Measurements from ENCODE around the gene DLG1. TPM values are rescaled to one million over a fixed set of nuclear protein-coding genes. Genes with fewer than 3 reads are reported as not detected.

The DLG1 gene
- polyA plus RNA-seq, 4 donors: 25.5 to 68.9 (median 39.7) TPM

- no peaks in the 10 kb centered on the region for H3K4me1 ChIP-seq (ENCODE audit: control insufficient read depth in 3 of 3, insufficient read depth in 2 of 3, low read depth in 1 of 3, low read length in 2 of 3)
- no peak overlapping the region for H3K27ac ChIP-seq (ENCODE audit: low read depth in 1 of 3, low read length in 2 of 3)
- no peaks in the 10 kb centered on the region for H3K9me3 ChIP-seq (ENCODE audit: control insufficient read depth in 2 of 2, insufficient read depth in 1 of 2, low read depth in 1 of 2, low read length in 1 of 2)
- FAIRE-seq (no peak), DNase-seq (no peak)
- no peak overlapping the region for H3K4me3 ChIP-seq (ENCODE audit: low read depth in 1 of 3, low read length in 3 of 3)
- no peaks in the 10 kb centered on the region for H3K27me3 ChIP-seq (ENCODE audit: control insufficient read depth in 3 of 3, insufficient read depth in 3 of 3, low read length in 3 of 3)
- 47 to 61% (median 53%) methylated on average over 5 of the region's 5 CpGs for WGBS, 3 donors
- H3K36me3 ChIP-seq (ENCODE audit: control insufficient read depth in 3 of 3, insufficient read depth in 2 of 3, low read depth in 1 of 3, low read length in 3 of 3): no peaks in the 10 kb centered on the region
These were observed 11.3 kb upstream of the DLG1 start for GRCh38 chr3:197309528-197310361.

GRCh38 chr3:197308591-197308990, 10.2 kb upstream of the DLG1 start:
- no peak overlapping the region for H3K27ac ChIP-seq (ENCODE audit: low read depth in 1 of 3, low read length in 2 of 3)

GRCh38 chr3:197306374-197307086, 8.1 kb upstream of the DLG1 start:
- FAIRE-seq: no peak
- Histone ChIP-seq H3K36me3 (ENCODE audit: control insufficient read depth in 3 of 3, insufficient read depth in 2 of 3, low read depth in 1 of 3, low read length in 3 of 3) (no peaks in the 10 kb centered on the region), H3K9me3 (ENCODE audit: control insufficient read depth in 2 of 2, insufficient read depth in 1 of 2, low read depth in 1 of 2, low read length in 1 of 2) (no peaks in the 10 kb centered on the region), H3K4me3 (ENCODE audit: low read depth in 1 of 3, low read length in 3 of 3) (no peak overlapping the region), H3K4me1 (ENCODE audit: control insufficient read depth in 3 of 3, insufficient read depth in 2 of 3, low read depth in 1 of 3, low read length in 2 of 3) (no peaks in the 10 kb centered on the region), H3K27me3 (ENCODE audit: control insufficient read depth in 3 of 3, insufficient read depth in 3 of 3, low read length in 3 of 3) (no peaks in the 10 kb centered on the region), H3K27ac (ENCODE audit: low read depth in 1 of 3, low read length in 2 of 3) (no peak overlapping the region)
- no peak for DNase-seq
- WGBS, 3 donors: 86 to 94% (median 90%) methylated on average over 7 of the region's 7 CpGs

More at GRCh38 chr3:197308591-197308990, 10.2 kb upstream of the DLG1 start:
- 65 to 66% (median 66%) methylated on average over 3 of the region's 3 CpGs for WGBS, 3 donors
- no peaks in the 10 kb centered on the region for H3K9me3 ChIP-seq (ENCODE audit: control insufficient read depth in 2 of 2, insufficient read depth in 1 of 2, low read depth in 1 of 2, low read length in 1 of 2)
- DNase-seq (no peak), FAIRE-seq (no peak)
- no peaks in the 10 kb centered on the region for H3K4me1 ChIP-seq (ENCODE audit: control insufficient read depth in 3 of 3, insufficient read depth in 2 of 3, low read depth in 1 of 3, low read length in 2 of 3)
- H3K4me3 ChIP-seq (ENCODE audit: low read depth in 1 of 3, low read length in 3 of 3): no peak overlapping the region
- no peaks in the 10 kb centered on the region for H3K27me3 ChIP-seq (ENCODE audit: control insufficient read depth in 3 of 3, insufficient read depth in 3 of 3, low read length in 3 of 3)
- no peaks in the 10 kb centered on the region for H3K36me3 ChIP-seq (ENCODE audit: control insufficient read depth in 3 of 3, insufficient read depth in 2 of 3, low read depth in 1 of 3, low read length in 3 of 3)

GRCh38 chr3:197305854-197306253, 7.4 kb upstream of the DLG1 start:
- Histone ChIP-seq H3K27ac (ENCODE audit: low read depth in 1 of 3, low read length in 2 of 3) (no peak overlapping the region), H3K4me3 (ENCODE audit: low read depth in 1 of 3, low read length in 3 of 3) (no peak overlapping the region), H3K4me1 (ENCODE audit: control insufficient read depth in 3 of 3, insufficient read depth in 2 of 3, low read depth in 1 of 3, low read length in 2 of 3) (no peaks in the 10 kb centered on the region), H3K27me3 (ENCODE audit: control insufficient read depth in 3 of 3, insufficient read depth in 3 of 3, low read length in 3 of 3) (no peaks in the 10 kb centered on the region), H3K36me3 (ENCODE audit: control insufficient read depth in 3 of 3, insufficient read depth in 2 of 3, low read depth in 1 of 3, low read length in 3 of 3) (no peaks in the 10 kb centered on the region), H3K9me3 (ENCODE audit: control insufficient read depth in 2 of 2, insufficient read depth in 1 of 2, low read depth in 1 of 2, low read length in 1 of 2) (no peaks in the 10 kb centered on the region)
- 37 to 57% (median 44%) methylated on average over 1 of the region's 1 CpG for WGBS, 3 donors
- no peak for FAIRE-seq
- no peak for DNase-seq

- FAIRE-seq (no peak), DNase-seq (no peak)
- Histone ChIP-seq H3K27me3 (ENCODE audit: control insufficient read depth in 3 of 3, insufficient read depth in 3 of 3, low read length in 3 of 3) (no peaks in the 10 kb centered on the region), H3K36me3 (ENCODE audit: control insufficient read depth in 3 of 3, insufficient read depth in 2 of 3, low read depth in 1 of 3, low read length in 3 of 3) (no peaks in the 10 kb centered on the region), H3K9me3 (ENCODE audit: control insufficient read depth in 2 of 2, insufficient read depth in 1 of 2, low read depth in 1 of 2, low read length in 1 of 2) (no peaks in the 10 kb centered on the region), H3K27ac (ENCODE audit: low read depth in 1 of 3, low read length in 2 of 3) (no peak overlapping the region), H3K4me3 (ENCODE audit: low read depth in 1 of 3, low read length in 3 of 3) (no peak overlapping the region), H3K4me1 (ENCODE audit: control insufficient read depth in 3 of 3, insufficient read depth in 2 of 3, low read depth in 1 of 3, low read length in 2 of 3) (peaks cover 0 to 11% (median 0%) of the 10 kb centered on the region in 3 donors)
- WGBS, 3 donors: 79 to 89% (median 85%) methylated on average over 6 of the region's 6 CpGs
These were observed 5.0 kb upstream of the DLG1 start for GRCh38 chr3:197303452-197303851.

- no peak overlapping the region for H3K4me3 ChIP-seq (ENCODE audit: low read depth in 1 of 3, low read length in 3 of 3)
- DNase-seq: no peak
- no peak for FAIRE-seq
- H3K9me3 ChIP-seq (ENCODE audit: control insufficient read depth in 2 of 2, insufficient read depth in 1 of 2, low read depth in 1 of 2, low read length in 1 of 2): no peaks in the 10 kb centered on the region
- H3K27me3 ChIP-seq (ENCODE audit: control insufficient read depth in 3 of 3, insufficient read depth in 3 of 3, low read length in 3 of 3): no peaks in the 10 kb centered on the region
- peaks cover 0 to 11% (median 0%) of the 10 kb centered on the region in 3 donors for H3K4me1 ChIP-seq (ENCODE audit: control insufficient read depth in 3 of 3, insufficient read depth in 2 of 3, low read depth in 1 of 3, low read length in 2 of 3)
- WGBS, 3 donors: 76 to 83% (median 83%) methylated on average over 3 of the region's 3 CpGs
- no peaks in the 10 kb centered on the region for H3K36me3 ChIP-seq (ENCODE audit: control insufficient read depth in 3 of 3, insufficient read depth in 2 of 3, low read depth in 1 of 3, low read length in 3 of 3)
- no peak overlapping the region for H3K27ac ChIP-seq (ENCODE audit: low read depth in 1 of 3, low read length in 2 of 3)
These were observed 4.4 kb upstream of the DLG1 start for GRCh38 chr3:197302696-197303341.

GRCh38 chr3:197302033-197302432, 3.6 kb upstream of the DLG1 start:
- H3K4me1 ChIP-seq (ENCODE audit: control insufficient read depth in 3 of 3, insufficient read depth in 2 of 3, low read depth in 1 of 3, low read length in 2 of 3): peaks cover 0 to 11% (median 0%) of the 10 kb centered on the region in 3 donors
- FAIRE-seq (no peak), DNase-seq (no peak)
- no peaks in the 10 kb centered on the region for H3K27me3 ChIP-seq (ENCODE audit: control insufficient read depth in 3 of 3, insufficient read depth in 3 of 3, low read length in 3 of 3)
- H3K9me3 ChIP-seq (ENCODE audit: control insufficient read depth in 2 of 2, insufficient read depth in 1 of 2, low read depth in 1 of 2, low read length in 1 of 2): no peaks in the 10 kb centered on the region
- no peaks in the 10 kb centered on the region for H3K36me3 ChIP-seq (ENCODE audit: control insufficient read depth in 3 of 3, insufficient read depth in 2 of 3, low read depth in 1 of 3, low read length in 3 of 3)
- H3K27ac ChIP-seq (ENCODE audit: low read depth in 1 of 3, low read length in 2 of 3): no peak overlapping the region
- WGBS, 3 donors: 97 to 98% (median 98%) methylated on average over 3 of the region's 3 CpGs
- no peak overlapping the region for H3K4me3 ChIP-seq (ENCODE audit: low read depth in 1 of 3, low read length in 3 of 3)

- Histone ChIP-seq H3K4me1 (ENCODE audit: control insufficient read depth in 3 of 3, insufficient read depth in 2 of 3, low read depth in 1 of 3, low read length in 2 of 3) (peaks cover 0 to 13% (median 0%) of the 10 kb centered on the region in 3 donors), H3K4me3 (ENCODE audit: low read depth in 1 of 3, low read length in 3 of 3) (no peak overlapping the region), H3K27me3 (ENCODE audit: control insufficient read depth in 3 of 3, insufficient read depth in 3 of 3, low read length in 3 of 3) (no peaks in the 10 kb centered on the region), H3K27ac (ENCODE audit: low read depth in 1 of 3, low read length in 2 of 3) (no peak overlapping the region), H3K36me3 (ENCODE audit: control insufficient read depth in 3 of 3, insufficient read depth in 2 of 3, low read depth in 1 of 3, low read length in 3 of 3) (no peaks in the 10 kb centered on the region), H3K9me3 (ENCODE audit: control insufficient read depth in 2 of 2, insufficient read depth in 1 of 2, low read depth in 1 of 2, low read length in 1 of 2) (no peaks in the 10 kb centered on the region)
- 71 to 80% (median 77%) methylated on average over 7 of the region's 7 CpGs for WGBS, 3 donors
- DNase-seq (peak in 1 of 2 donors; percentile 15), FAIRE-seq (no peak)
These were observed 1.9 kb upstream of the DLG1 start for GRCh38 chr3:197300361-197300760.

All from small intestine (tissue), 7 donors.